Measurements from ENCODE around the gene THAP8. TPM values are rescaled to one million over a fixed set of nuclear protein-coding genes. Genes with fewer than 3 reads are reported as not detected.

The THAP8 gene
- total and polyA plus RNA-seq, 2 of the 8 experiments (the other 6 are each of a cell fraction or from before 2014, with no cell fraction given), result 6.0 to 11.1 TPM

DNA sequence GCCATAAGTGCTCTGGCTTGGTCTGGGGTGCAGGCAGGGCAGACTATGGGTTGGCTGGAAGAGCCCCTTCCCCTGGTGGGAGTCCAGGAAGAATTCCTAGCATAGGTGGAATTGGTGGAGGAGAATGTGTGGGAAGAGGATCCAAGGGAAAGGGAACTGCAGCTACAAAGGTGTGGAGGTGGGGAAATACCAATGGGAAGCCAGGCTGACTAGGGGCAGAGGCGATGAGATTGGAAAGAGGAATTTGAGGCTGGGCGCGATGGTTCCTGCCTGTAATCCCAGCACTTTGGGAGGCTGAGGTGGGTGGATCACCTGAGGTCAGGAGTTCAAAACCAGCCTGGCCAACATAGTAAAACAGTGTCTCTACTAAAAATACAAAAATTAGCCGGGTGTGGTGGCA lies 63.9 kb downstream of the THAP8 start:
- no peak overlapping the region for H2BK120ac ChIP-seq (replicated peaks; ENCODE audit: low read depth, low read length)
- no peaks in the 10 kb centered on the region for H3K36me3 ChIP-seq (ENCODE audit: control insufficient read depth in 2 of 4, insufficient read depth in 4 of 4, low read length in 3 of 4)
- H3K79me1 ChIP-seq (ENCODE audit: low read depth, low read length), result no peaks in the 10 kb centered on the region
- CTCF ChIA-PET (ENCODE audit: partially characterized antibody), result no interaction called here
- H3K79me2 ChIP-seq (ENCODE audit: control insufficient read depth in 1 of 2, insufficient read depth in 2 of 2, low read length in 2 of 2), result no peaks in the 10 kb centered on the region
- H3K4ac ChIP-seq (replicated peaks; ENCODE audit: insufficient read length, low read depth, low read length), result no peak overlapping the region
- no peaks in the 10 kb centered on the region for H4K20me1 ChIP-seq (replicated peaks in 1 of 2; ENCODE audit: control insufficient read depth in 1 of 2, insufficient read depth in 2 of 2, low read length in 2 of 2)
- H2BK5ac ChIP-seq (ENCODE audit: low read depth, low read length), result no peak overlapping the region
- H3K9me3 ChIP-seq (ENCODE audit: insufficient read depth in 2 of 2, low read depth in 1 of 2, low read length in 1 of 2), result no peaks in the 10 kb centered on the region; a peak in 1 of 4 replicates
- peaks cover 0 to 13% (median 8%) of the 10 kb centered on the region in 4 experiments; a peak in 4 of 7 replicates for H3K27me3 ChIP-seq (replicated peaks in 1 of 4; ENCODE audit: control insufficient read depth in 3 of 4, extremely low read depth in 1 of 4, insufficient read depth in 3 of 4, low read length in 3 of 4)
- no peak overlapping the region for H3K9ac ChIP-seq (replicated peaks in 1 of 4; ENCODE audit: extremely low read depth in 1 of 4, low read depth in 3 of 4, low read length in 3 of 4)
- H3K18ac ChIP-seq (ENCODE audit: extremely low read depth, low read length), result no peak overlapping the region
- no peak overlapping the region for H3K23ac ChIP-seq (ENCODE audit: insufficient read length)
- no peak overlapping the region for H3K4me2 ChIP-seq (ENCODE audit: insufficient read depth in 1 of 2, low read depth in 2 of 2, low read length in 2 of 2)
- no peak for FAIRE-seq
- H4K91ac ChIP-seq (replicated peaks; ENCODE audit: insufficient read length, low read length), result no peak overlapping the region
- H2BK15ac ChIP-seq (ENCODE audit: low read length), result no peak overlapping the region
- no peak overlapping the region for H2AFZ ChIP-seq (ENCODE audit: low read length)
- H3K14ac ChIP-seq (ENCODE audit: insufficient read length), result no peak overlapping the region
- H4K8ac ChIP-seq (ENCODE audit: extremely low read depth, insufficient read depth, low read length), result no peak overlapping the region
- no peak overlapping the region for H2BK12ac ChIP-seq (ENCODE audit: low read depth, low read length)
- H3K27ac ChIP-seq (ENCODE audit: low read depth, low read length), result no peak overlapping the region
- no peak overlapping the region for H2AK5ac ChIP-seq (ENCODE audit: low read depth, low read length)
- no peak overlapping the region for H2BK20ac ChIP-seq (ENCODE audit: low read length)
- POLR2A ChIA-PET (ENCODE audit: partially characterized antibody), result no interaction called here
- H3K56ac ChIP-seq (replicated peaks; ENCODE audit: insufficient read length, low read depth, low read length), result no peak overlapping the region
- no peak overlapping the region for H4K5ac ChIP-seq (ENCODE audit: insufficient read length, low read depth, low read length)
- H3K4me1 ChIP-seq (replicated peaks in 1 of 4; ENCODE audit: control insufficient read depth in 3 of 4, insufficient read depth in 4 of 4, low read length in 3 of 4), result peaks cover 0 to 4% (median 1%) of the 10 kb centered on the region in 4 experiments; a peak in 3 of 7 replicates
- 90% methylated on average over 4 of the region's 4 CpGs; no CpG with 5 or more reads in 1 of the 2 experiments for WGBS, 2 experiments (ENCODE audit: extremely low coverage in 1 of 2, insufficient coverage in 1 of 2, insufficient read length in 1 of 2, insufficient replicate concordance in 2 of 2, low coverage in 1 of 2, low lambda C conversion rate in 2 of 2, missing lambda C conversion rate in 1 of 2)
- no peak for TF ChIP-seq EGR1 (IDR thresholded peaks at IDR 0.05; ENCODE audit: borderline replicate concordance, low read depth, low read length)
- no peak for DNase-seq (ENCODE audit: low read depth in 1 of 2, low spot score in 2 of 2)
- peaks cover 6% of the 10 kb centered on the region; the same call in 1 of the 2 replicates for H3K23me2 ChIP-seq (ENCODE audit: low read depth, low read length)
- no peak overlapping the region for H3K4me3 ChIP-seq (ENCODE audit: extremely low read depth in 1 of 4, insufficient read depth in 2 of 4, low read depth in 3 of 4, low read length in 4 of 4)

Data from H1 (cell line).